Measurements from ENCODE around the gene RHOU. TPM values are rescaled to one million over a fixed set of nuclear protein-coding genes. Genes with fewer than 3 reads are reported as not detected.
"Not testable (repeated sequence)": the region's sequence is repeated elsewhere in the genome, so short reads cannot be mapped to it uniquely, and the experiment has no call there.

RHOU gene
- total RNA-seq: 10 to 100 TPM; 28.8 to 31.5 (median 29.7) TPM

GRCh38 chr1:228734881-228735801 lies at the start of gene RHOU:
RHOU (plus strand) TSS chr1:228735479; CDS start chr1:228735743, 264 bp downstream.
- TF ChIP-seq CTCF (IDR thresholded peaks at IDR 0.05) (peak in 2 of 3 donors; percentile 39 to 95), POLR2AphosphoS5 (IDR thresholded peaks at IDR 0.05) (peak; percentile 61 to 82 (median 76)), POLR2A (IDR thresholded peaks at IDR 0.05) (peak; percentile 58)
- H3K36me3 ChIP-seq: no peaks in the 10 kb centered on the region
- peak within 1 kb of the TSS; percentile 84 to 87 (median 87) for H3K4me3 ChIP-seq
- intact Hi-C loops (cut with DNase I; ENCODE audit: low total_unique reads): no loop called here
- H3K27ac ChIP-seq: peak within 1 kb of the TSS; percentile 92 to 94
- H3K27me3 ChIP-seq: no peaks in the 10 kb centered on the region
- no peaks in the 10 kb centered on the region for H3K9me3 ChIP-seq
- peaks cover 0 to 2% of the 10 kb centered on the region in 2 donors for H3K4me1 ChIP-seq
- peak; percentile 69 to 79 for DNase-seq (ENCODE audit: low spot score in 2 of 2)

GRCh38 chr1:228687587-228687986 lies 47.7 kb upstream of the RHOU start:
- H3K36me3 ChIP-seq: no peaks in the 10 kb centered on the region
- no peak overlapping the region for H3K27ac ChIP-seq
- no peak overlapping the region for H3K4me3 ChIP-seq
- DNase-seq (ENCODE audit: low spot score in 2 of 2): no peak
- H3K27me3 ChIP-seq: no peaks in the 10 kb centered on the region
- H3K9me3 ChIP-seq: no peaks in the 10 kb centered on the region
- intact Hi-C loops (cut with DNase I; ENCODE audit: low total_unique reads): loop anchor here (5.0 kb wide), 1 partner anchor 80 kb away; no protein-coding TSS in a partner anchor
- no peak for TF ChIP-seq CTCF (IDR thresholded peaks at IDR 0.05)
- no peak for TF ChIP-seq POLR2A (IDR thresholded peaks at IDR 0.05)
- TF ChIP-seq POLR2AphosphoS5 (IDR thresholded peaks at IDR 0.05): no peak
- no peaks in the 10 kb centered on the region for H3K4me1 ChIP-seq

GRCh38 chr1:228689255-228689654 lies 46.0 kb upstream of the RHOU start:
- Histone ChIP-seq H3K9me3 (no peaks in the 10 kb centered on the region), H3K27ac (no peak overlapping the region), H3K36me3 (no peaks in the 10 kb centered on the region), H3K27me3 (no peaks in the 10 kb centered on the region), H3K4me3 (no peak overlapping the region), H3K4me1 (no peaks in the 10 kb centered on the region)
- TF ChIP-seq POLR2A (IDR thresholded peaks at IDR 0.05): no peak
- TF ChIP-seq POLR2AphosphoS5 (IDR thresholded peaks at IDR 0.05): no peak
- TF ChIP-seq CTCF (IDR thresholded peaks at IDR 0.05): no peak
- DNase-seq (ENCODE audit: low spot score in 2 of 2): no peak
- intact Hi-C loops (cut with DNase I; ENCODE audit: low total_unique reads): loop anchor here (5.0 kb wide), 1 partner anchor 78 kb away; no protein-coding TSS in a partner anchor

GRCh38 chr1:228691211-228691610 lies 44.1 kb upstream of the RHOU start:
- intact Hi-C loops (cut with DNase I; ENCODE audit: low total_unique reads): no loop called here
- DNase-seq (ENCODE audit: low spot score in 2 of 2): no peak
- no peaks in the 10 kb centered on the region for H3K36me3 ChIP-seq
- H3K27ac ChIP-seq: no peak overlapping the region
- no peaks in the 10 kb centered on the region for H3K27me3 ChIP-seq
- no peaks in the 10 kb centered on the region for H3K4me1 ChIP-seq
- no peak overlapping the region for H3K4me3 ChIP-seq
- H3K9me3 ChIP-seq: no peaks in the 10 kb centered on the region
- no peak for TF ChIP-seq CTCF (IDR thresholded peaks at IDR 0.05)
- TF ChIP-seq POLR2A (IDR thresholded peaks at IDR 0.05): no peak
- TF ChIP-seq POLR2AphosphoS5 (IDR thresholded peaks at IDR 0.05): no peak

GRCh38 chr1:228691926-228692325 lies 43.4 kb upstream of the RHOU start:
- Histone ChIP-seq H3K27ac (no peak overlapping the region), H3K36me3 (no peaks in the 10 kb centered on the region), H3K9me3 (no peaks in the 10 kb centered on the region), H3K27me3 (no peaks in the 10 kb centered on the region), H3K4me3 (no peak overlapping the region), H3K4me1 (peaks cover 0 to under 1% of the 10 kb centered on the region in 2 donors)
- TF ChIP-seq POLR2AphosphoS5 (IDR thresholded peaks at IDR 0.05) (no peak), CTCF (IDR thresholded peaks at IDR 0.05) (peak; percentile 36 to 72 (median 44))
- peak in 1 of 2 donors; percentile 35 for DNase-seq (ENCODE audit: low spot score in 2 of 2)
- intact Hi-C loops (cut with DNase I; ENCODE audit: low total_unique reads): no loop called here

GRCh38 chr1:228694447-228694846 lies 40.8 kb upstream of the RHOU start:
- H3K27ac ChIP-seq; intact Hi-C loops (cut with DNase I; ENCODE audit: low total_unique reads); H3K4me1 ChIP-seq; H3K9me3 ChIP-seq; H3K36me3 ChIP-seq; H3K27me3 ChIP-seq; H3K4me3 ChIP-seq; DNase-seq (ENCODE audit: low spot score in 2 of 2): not testable (repeated sequence)
